Endodermal cell (in vitro differentiated cells): ENCODE data around the gene OLFML3. TPM values are rescaled to one million over a fixed set of nuclear protein-coding genes. Genes with fewer than 3 reads are reported as not detected.

Source experiments
- DNase-seq: peaks from one replicate; pipeline ENCODE4 v3.0.0-alpha.2; 2017
- H3K27ac ChIP-seq: 2 replicates; pipeline ENCODE4 v1.5.1; 2013; ENCODE audit warnings: mild to moderate bottlenecking, low read depth, low read length, moderate library complexity
- H3K27me3 ChIP-seq: 2 replicates; pipeline ENCODE4 v1.6.1; 2013; ENCODE audit warnings: mild to moderate bottlenecking, low read length, moderate library complexity; ENCODE audit not compliant: insufficient read depth, control insufficient read depth, poor library complexity, severe bottlenecking
- H3K36me3 ChIP-seq: 2 replicates; pipeline ENCODE4 v1.7.0; 2013; ENCODE audit warnings: mild to moderate bottlenecking, low read length, moderate library complexity; ENCODE audit not compliant: control insufficient read depth, insufficient read depth
- H3K4me1 ChIP-seq: one replicate; pipeline ENCODE4 v1.7.0; 2013; ENCODE audit warnings: low read length; ENCODE audit not compliant: control insufficient read depth, insufficient read depth
- H3K4me3 ChIP-seq: 2 replicates; pipeline ENCODE4 v1.5.1; 2013; ENCODE audit warnings: mild to moderate bottlenecking, low read length, moderate library complexity
- H3K9ac ChIP-seq: 2 replicates; pipeline ENCODE4 v1.6.1; 2013; ENCODE audit warnings: mild to moderate bottlenecking, low read length, moderate library complexity; ENCODE audit not compliant: poor library complexity, severe bottlenecking; ENCODE audit errors: extremely low read depth
- H3K9me3 ChIP-seq: 2 replicates; pipeline ENCODE4 v1.6.1; 2013; ENCODE audit warnings: mild to moderate bottlenecking, low read length, moderate library complexity; ENCODE audit not compliant: control insufficient read depth
- H3K27ac Mint-ChIP-seq: 2 replicates; pipeline ENCODE4 v1.8.0; 2020; ENCODE audit warnings: mixed read lengths
- H3K27me3 Mint-ChIP-seq: 2 replicates; pipeline ENCODE4 v1.8.0; 2021; ENCODE audit warnings: mild to moderate bottlenecking, mixed read lengths; ENCODE audit not compliant: insufficient read depth
- H3K36me3 Mint-ChIP-seq: 2 replicates; pipeline ENCODE4 v1.8.0; 2020; ENCODE audit warnings: low read depth, mixed read lengths
- H3K4me1 Mint-ChIP-seq: 2 replicates; pipeline ENCODE4 v1.8.0; 2020; ENCODE audit warnings: mixed read lengths
- H3K4me3 Mint-ChIP-seq: 2 replicates; pipeline ENCODE4 v1.8.0; 2020; ENCODE audit warnings: mild to moderate bottlenecking, moderate library complexity, mixed read lengths
- H3K9me3 Mint-ChIP-seq: 2 replicates; pipeline ENCODE4 v1.8.0; 2020; ENCODE audit warnings: mild to moderate bottlenecking, mixed read lengths
- CTCF ChIP-seq: fragments of 200-600 bp; sonication (generic); conservative IDR thresholded peaks from 2 replicates; pipeline ENCODE4 v1.5.0; 2021; ENCODE audit warnings: antibody characterized with exemption, mild to moderate bottlenecking
- WGBS, 2 experiments: methylation state at CpG; one replicate each; pipeline versions ENCODE4 v1.1.5 to v1.1.7; 2013; ENCODE audit warnings: missing lambda C conversion rate in 2 of 2, mixed read lengths in 1 of 2; ENCODE audit not compliant: insufficient coverage in 1 of 2, insufficient read length in 1 of 2; 5-methylcytosine and 5-hydroxymethylcytosine counted together
- total RNA-seq, 2 donors: library from RNA; stranded (reverse); fragmentation: NEBNext Ultra II Directional in 1 of 2; extraction: Animal tissue kit (Norgen Biotek cat#: 25700) in 1 of 2; gene quantifications; 2 replicates in 1 of 2; 3 replicates in 1 of 2; pipeline ENCODE4 v1.2.1, GENCODE V29; 2021

Gene OLFML3
- total RNA-seq, 2 donors from 2014 or later = 4.3 to 14.8 TPM

DNA sequence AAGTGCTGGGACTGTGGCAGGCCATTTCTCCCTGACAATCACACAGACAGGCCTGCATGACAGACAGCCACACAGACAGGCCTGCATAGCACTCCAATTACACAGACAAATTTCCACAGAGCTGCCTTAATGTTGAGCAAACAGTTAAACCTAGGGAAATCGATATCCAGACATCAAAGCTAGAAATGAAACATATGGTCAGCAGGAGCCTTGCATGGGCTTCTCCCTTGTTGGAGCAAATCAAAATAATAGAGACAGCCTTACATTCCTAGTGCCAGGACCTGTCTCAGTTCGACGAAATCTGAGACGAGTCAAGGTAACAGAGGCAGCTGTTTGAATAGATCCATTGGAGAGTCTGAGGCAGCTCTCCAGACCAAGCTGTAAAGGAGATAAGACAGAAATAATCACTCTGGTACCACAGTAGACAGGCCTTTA lies 42.4 kb downstream of the OLFML3 start:
- H3K4me1 Mint-ChIP-seq = peaks cover 21% of the 10 kb centered on the region
- Histone ChIP-seq H3K9me3 (peaks cover 12% of the 10 kb centered on the region), H3K9ac (no peak overlapping the region), H3K4me1 (no peaks in the 10 kb centered on the region), H3K4me3 (no peak overlapping the region), H3K27me3 (peaks cover 12% of the 10 kb centered on the region), H3K27ac (no peak overlapping the region), H3K36me3 (no peaks in the 10 kb centered on the region)
- no peak overlapping the region for H3K4me3 Mint-ChIP-seq
- TF ChIP-seq CTCF = no peak
- H3K27me3 Mint-ChIP-seq = peaks cover 24% of the 10 kb centered on the region
- H3K36me3 Mint-ChIP-seq = peaks cover 13% of the 10 kb centered on the region
- peaks cover 24% of the 10 kb centered on the region for H3K9me3 Mint-ChIP-seq
- H3K27ac Mint-ChIP-seq = no peak overlapping the region
- no peak for DNase-seq
- 80 to 82% methylated on average over 4 of the region's 4 CpGs for WGBS, 2 experiments

DNA sequence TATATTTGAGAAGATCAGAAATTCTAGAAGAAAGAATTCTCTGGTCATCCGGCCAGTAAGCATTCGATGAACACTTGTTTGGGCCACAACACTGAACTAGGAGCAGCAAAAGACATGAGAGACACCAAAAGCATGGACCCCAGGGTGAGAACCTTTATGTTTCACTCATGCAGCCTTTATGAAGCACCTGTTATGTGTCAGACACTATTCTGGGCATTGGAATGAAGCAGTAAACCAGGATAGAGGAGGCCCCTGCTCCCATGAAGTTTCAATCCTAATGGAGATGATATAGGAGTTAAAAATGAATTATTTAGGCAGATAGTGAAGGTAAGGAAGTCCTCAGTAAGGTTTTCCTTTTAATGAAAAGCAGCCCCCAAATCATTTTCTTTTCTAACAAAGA lies 43.6 kb downstream of the OLFML3 start:
- no peak overlapping the region for H3K27ac ChIP-seq
- WGBS, 2 experiments = 94 to 96% methylated on average over 2 of the region's 2 CpGs
- H3K36me3 Mint-ChIP-seq = peaks cover 13% of the 10 kb centered on the region
- no peaks in the 10 kb centered on the region for H3K36me3 ChIP-seq
- peaks cover 21% of the 10 kb centered on the region for H3K4me1 Mint-ChIP-seq
- peaks cover 24% of the 10 kb centered on the region for H3K9me3 Mint-ChIP-seq
- peaks cover 20% of the 10 kb centered on the region for H3K27me3 ChIP-seq
- H3K4me1 ChIP-seq = no peaks in the 10 kb centered on the region
- peaks cover 12% of the 10 kb centered on the region for H3K9me3 ChIP-seq
- no peak for TF ChIP-seq CTCF
- H3K27me3 Mint-ChIP-seq = peaks cover 32% of the 10 kb centered on the region
- no peak overlapping the region for H3K4me3 Mint-ChIP-seq
- no peak overlapping the region for H3K4me3 ChIP-seq
- no peak for DNase-seq
- H3K27ac Mint-ChIP-seq = no peak overlapping the region
- H3K9ac ChIP-seq = no peak overlapping the region

GRCh38 chr1:114023377-114023776 lies 44.1 kb downstream of the OLFML3 start:
- H3K4me3 ChIP-seq = no peak overlapping the region
- peaks cover 37% of the 10 kb centered on the region for H3K27me3 Mint-ChIP-seq
- TF ChIP-seq CTCF = no peak
- no peaks in the 10 kb centered on the region for H3K4me1 ChIP-seq
- H3K36me3 Mint-ChIP-seq = peaks cover 13% of the 10 kb centered on the region
- peaks cover 24% of the 10 kb centered on the region for H3K9me3 Mint-ChIP-seq
- 83 to 91% methylated on average over 3 to 6 of the region's 6 CpGs for WGBS, 2 experiments
- no peaks in the 10 kb centered on the region for H3K36me3 ChIP-seq
- H3K4me1 Mint-ChIP-seq = peaks cover 21% of the 10 kb centered on the region
- H3K27me3 ChIP-seq = peaks cover 24% of the 10 kb centered on the region
- no peak overlapping the region for H3K27ac Mint-ChIP-seq
- H3K27ac ChIP-seq = no peak overlapping the region
- H3K4me3 Mint-ChIP-seq = no peak overlapping the region
- H3K9ac ChIP-seq = no peak overlapping the region
- H3K9me3 ChIP-seq = peaks cover 12% of the 10 kb centered on the region
- no peak for DNase-seq
